ENCODE results near the gene RNF186.

RNF186 gene
- long read RNA-seq: 0 reads

- H3K27ac ChIP-seq (replicated peaks): no peak within 1 kb of the TSS
- H3K27me3 ChIP-seq (ENCODE audit: insufficient read depth, poor library complexity, severe bottlenecking): no peaks in the 10 kb centered on the region
- no peak for DNase-seq (ENCODE audit: low read depth in 1 of 2, low spot score in 1 of 2)
- no peak within 1 kb of the TSS for H3K4me3 ChIP-seq (replicated peaks; ENCODE audit: insufficient read depth, low read length)
- TF ChIP-seq POLR2AphosphoS5 (IDR thresholded peaks at IDR 0.05; ENCODE audit: low read depth) (no peak), CTCF (IDR thresholded peaks at IDR 0.05; ENCODE audit: insufficient read depth, low read length) (no peak), REST (IDR thresholded peaks at IDR 0.05; ENCODE audit: insufficient replicate concordance, low read depth) (no peak), SPI1 (IDR thresholded peaks at IDR 0.05; ENCODE audit: borderline replicate concordance, low read depth) (no peak), GABPA (IDR thresholded peaks at IDR 0.05; ENCODE audit: low read depth) (no peak)
These were observed at the start of gene RNF186 for GRCh38 chr1:19814681-19815503. Gene RNF186 (minus strand): TSS chr1:19815283. CDS start chr1:19815101, 182 bp downstream.

GRCh38 chr1:19864570-19865160, 49.6 kb upstream of the RNF186 start:
- DNase-seq (ENCODE audit: low read depth in 1 of 2, low spot score in 1 of 2): no peak
- H3K27ac ChIP-seq (replicated peaks): no peak overlapping the region
- TF ChIP-seq POLR2AphosphoS5 (IDR thresholded peaks at IDR 0.05; ENCODE audit: low read depth) (no peak), SPI1 (IDR thresholded peaks at IDR 0.05; ENCODE audit: borderline replicate concordance, low read depth) (no peak), CTCF (IDR thresholded peaks at IDR 0.05; ENCODE audit: insufficient read depth, low read length) (no peak)
- H3K27me3 ChIP-seq (ENCODE audit: insufficient read depth, poor library complexity, severe bottlenecking): no peaks in the 10 kb centered on the region
- H3K4me3 ChIP-seq (replicated peaks; ENCODE audit: insufficient read depth, low read length): no peak overlapping the region

- H3K27me3 ChIP-seq (ENCODE audit: insufficient read depth, poor library complexity, severe bottlenecking): no peaks in the 10 kb centered on the region
- H3K27ac ChIP-seq (replicated peaks): no peak overlapping the region
- no peak for DNase-seq (ENCODE audit: low read depth in 1 of 2, low spot score in 1 of 2)
- H3K4me3 ChIP-seq (replicated peaks; ENCODE audit: insufficient read depth, low read length): no peak overlapping the region
- no peak for TF ChIP-seq GABPA (IDR thresholded peaks at IDR 0.05; ENCODE audit: low read depth)
- TF ChIP-seq SPI1 (IDR thresholded peaks at IDR 0.05; ENCODE audit: borderline replicate concordance, low read depth): no peak
- TF ChIP-seq POLR2AphosphoS5 (IDR thresholded peaks at IDR 0.05; ENCODE audit: low read depth): no peak
- TF ChIP-seq REST (IDR thresholded peaks at IDR 0.05; ENCODE audit: insufficient replicate concordance, low read depth): no peak
- TF ChIP-seq CTCF (IDR thresholded peaks at IDR 0.05; ENCODE audit: insufficient read depth, low read length): no peak
These were observed 47.9 kb upstream of the RNF186 start for GRCh38 chr1:19862944-19863343.

All from HL-60 (cell line).